Right hindlimb (tissue), 1 donor: ENCODE results near the gene PAQR6.

Experiments used
- DNase-seq: peaks from one replicate; pipeline ENCODE4 v3.0.0-alpha.2; 2018

PAQR6 gene, protein sequence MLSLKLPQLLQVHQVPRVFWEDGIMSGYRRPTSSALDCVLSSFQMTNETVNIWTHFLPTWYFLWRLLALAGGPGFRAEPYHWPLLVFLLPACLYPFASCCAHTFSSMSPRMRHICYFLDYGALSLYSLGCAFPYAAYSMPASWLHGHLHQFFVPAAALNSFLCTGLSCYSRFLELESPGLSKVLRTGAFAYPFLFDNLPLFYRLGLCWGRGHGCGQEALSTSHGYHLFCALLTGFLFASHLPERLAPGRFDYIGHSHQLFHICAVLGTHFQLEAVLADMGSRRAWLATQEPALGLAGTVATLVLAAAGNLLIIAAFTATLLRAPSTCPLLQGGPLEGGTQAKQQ

DNA sequence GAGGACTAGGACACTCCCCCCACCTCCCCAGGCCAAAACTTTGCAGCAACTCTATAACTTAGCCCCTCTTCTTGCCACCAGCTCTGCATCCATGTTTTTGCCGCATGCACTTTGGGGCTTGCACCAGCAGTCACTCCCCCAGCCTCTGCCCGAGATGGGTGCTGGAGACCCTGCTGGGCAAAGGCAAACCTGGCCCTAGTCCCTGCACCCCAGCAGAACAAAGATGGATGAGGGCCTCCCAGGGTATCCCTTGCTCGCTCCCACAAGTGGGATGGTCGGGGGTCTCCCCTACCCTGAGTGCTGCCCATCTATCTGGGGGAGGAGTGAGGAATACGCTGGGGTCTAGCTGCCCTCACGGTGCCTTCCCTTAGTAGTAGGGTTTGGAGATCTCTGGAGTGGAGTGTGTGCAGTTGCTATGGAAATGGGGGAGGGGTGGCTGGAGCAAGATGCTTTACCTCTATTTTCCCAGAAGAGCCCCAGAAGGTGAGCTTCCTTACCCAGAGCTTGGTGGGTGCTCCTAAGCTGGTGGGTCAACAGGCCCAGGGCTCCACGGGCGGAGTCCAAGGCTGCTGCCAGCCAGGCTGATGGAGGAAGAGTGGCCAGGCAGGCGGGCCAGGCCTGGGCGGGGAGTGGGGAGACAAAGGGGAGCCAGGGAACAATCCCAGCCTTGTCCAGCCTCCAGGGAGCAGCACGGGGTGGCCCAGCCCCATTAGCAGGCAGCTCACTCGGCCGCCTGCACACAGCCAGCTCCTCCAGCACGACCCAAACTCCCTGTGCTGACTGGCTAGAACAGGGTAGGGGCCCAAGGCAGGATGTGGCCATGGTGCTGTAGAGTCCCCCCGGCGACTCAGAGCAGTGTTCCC lies at the start of gene PAQR6:
Gene PAQR6, minus strand, starts transcription at position 597 of the 863 bp plus-strand sequence. CDS start 1,325 bp downstream, outside the sequence.
- no peak for DNase-seq

DNA sequence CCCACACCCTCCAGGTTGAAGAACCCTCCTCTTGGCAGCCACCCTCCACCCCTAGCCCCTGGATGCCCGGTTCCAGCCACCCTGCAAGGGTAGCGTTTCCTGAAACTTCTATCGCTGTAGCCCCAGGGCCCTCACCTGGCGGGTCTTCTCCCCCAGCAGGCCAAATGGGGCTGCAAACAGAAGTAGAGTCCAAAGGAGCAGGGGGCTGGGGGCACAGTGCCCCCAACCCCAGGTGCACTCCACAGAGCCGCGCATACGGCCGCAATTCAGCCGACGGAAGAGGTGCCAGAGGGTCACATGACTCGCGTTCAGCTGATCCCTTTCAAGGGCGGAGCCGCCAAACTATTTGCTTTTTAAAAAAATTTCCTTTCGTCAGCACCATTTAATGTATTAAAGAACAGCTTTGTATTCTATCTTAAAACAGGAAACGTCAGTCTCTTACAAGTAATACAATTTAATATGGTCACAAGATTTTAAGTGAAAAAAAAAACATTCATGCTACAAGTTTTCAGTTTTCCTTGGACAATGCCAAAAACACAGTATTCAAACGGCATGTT lies 47.6 kb upstream of the PAQR6 start, which contains the start of gene GLMP:
Gene GLMP, minus strand, starts transcription at position 289 of the 557 bp plus-strand sequence. Its CDS starts 34 bp downstream, at position 255.
- peak; percentile 78 for DNase-seq

DNA sequence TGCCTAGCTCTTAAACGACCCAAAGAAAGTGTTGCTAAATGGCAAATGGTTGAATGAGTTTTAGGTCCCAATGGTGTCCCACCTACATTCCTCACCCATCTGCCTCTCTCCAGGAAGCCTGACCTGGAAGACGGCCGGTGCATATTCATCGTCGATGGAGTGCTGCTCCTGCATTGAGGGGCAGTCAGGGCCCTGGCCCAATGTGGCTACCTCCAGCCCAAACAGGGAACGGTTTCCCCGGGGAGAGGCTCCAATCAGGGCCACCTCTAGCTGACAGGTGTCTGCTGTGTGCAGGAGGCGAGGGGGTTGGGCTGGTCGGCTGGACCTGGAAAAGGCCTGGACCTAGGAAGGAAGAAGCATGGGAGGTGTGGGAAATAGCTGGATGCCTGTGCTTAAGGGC lies 46.0 kb upstream of the PAQR6 start:
- no peak for DNase-seq

DNA sequence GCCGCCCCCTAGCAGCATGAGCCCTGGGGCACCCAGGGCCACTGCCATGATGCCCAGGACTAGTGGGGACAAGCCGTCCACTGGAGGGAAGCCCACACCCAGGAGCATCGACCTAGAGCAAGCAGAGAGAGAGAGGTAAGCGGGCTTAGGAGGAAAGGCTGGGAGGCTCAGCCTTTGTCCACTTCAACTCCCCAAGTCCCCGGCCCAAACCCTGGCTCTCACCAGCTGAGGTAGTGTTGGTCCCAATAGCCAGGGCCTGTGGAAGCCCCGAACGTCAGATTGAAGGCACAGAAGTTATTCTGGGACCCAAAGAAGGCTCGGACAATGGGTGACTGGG lies 45.2 kb upstream of the PAQR6 start:
- DNase-seq = no peak

DNA sequence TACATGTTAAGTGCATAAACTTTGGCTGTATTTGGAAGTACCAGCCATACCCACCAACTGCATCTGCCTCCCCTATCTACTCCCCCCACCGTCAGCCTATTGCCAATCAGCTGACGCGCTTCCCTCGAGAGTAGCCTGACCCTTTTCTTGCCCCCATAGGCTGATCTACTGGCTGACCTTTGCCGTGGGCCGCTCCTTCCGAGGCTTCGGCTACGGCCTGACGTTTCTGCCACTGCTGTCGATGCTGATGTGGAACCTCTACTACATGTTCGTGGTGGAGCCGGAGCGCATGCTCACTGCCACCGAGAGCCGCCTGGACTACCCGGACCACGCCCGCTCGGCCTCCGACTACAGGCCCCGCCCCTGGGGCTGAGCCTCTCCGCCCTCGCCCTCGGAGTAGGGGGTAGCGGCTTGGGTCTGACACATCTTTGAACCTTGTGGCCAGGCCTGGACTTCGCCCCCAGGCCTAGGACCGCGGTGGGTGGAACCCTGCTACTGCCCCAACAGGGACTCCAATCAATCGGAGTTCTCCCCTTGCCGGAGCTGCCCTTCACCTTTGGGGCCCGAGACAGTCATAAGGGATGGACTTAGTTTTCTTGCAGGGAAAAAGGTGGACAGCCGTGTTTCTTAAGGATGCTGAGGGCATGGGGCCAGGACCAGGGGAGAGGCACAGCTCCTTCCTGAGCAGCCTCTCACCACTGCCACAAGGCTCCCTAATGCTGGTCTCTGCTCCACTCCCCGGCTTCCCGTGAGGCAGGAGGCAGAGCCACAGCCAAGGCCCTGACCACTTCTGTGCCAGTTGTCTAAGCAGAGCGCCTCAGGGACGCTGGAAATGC lies 43.6 kb upstream of the PAQR6 start:
- peak; percentile 90 for DNase-seq

DNA sequence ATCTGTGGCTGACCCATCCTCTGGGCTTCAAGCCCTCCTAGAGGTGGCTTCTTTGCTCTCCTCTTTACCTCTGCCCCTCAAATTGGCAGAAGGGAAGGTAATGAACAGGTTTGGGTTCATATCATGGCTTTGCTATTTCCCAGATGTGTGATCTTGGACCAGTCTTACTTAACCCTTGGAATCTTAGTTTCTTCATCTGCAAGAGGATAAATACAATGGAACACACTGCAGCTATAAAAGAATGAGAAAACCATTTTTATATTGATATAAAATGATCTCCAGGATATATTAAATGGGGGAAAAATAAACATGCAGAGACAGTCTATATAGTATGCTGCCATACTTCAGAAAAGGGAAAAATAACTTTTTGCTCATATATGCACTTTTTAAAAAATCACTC lies 42.0 kb upstream of the PAQR6 start:
- no peak for DNase-seq

DNA sequence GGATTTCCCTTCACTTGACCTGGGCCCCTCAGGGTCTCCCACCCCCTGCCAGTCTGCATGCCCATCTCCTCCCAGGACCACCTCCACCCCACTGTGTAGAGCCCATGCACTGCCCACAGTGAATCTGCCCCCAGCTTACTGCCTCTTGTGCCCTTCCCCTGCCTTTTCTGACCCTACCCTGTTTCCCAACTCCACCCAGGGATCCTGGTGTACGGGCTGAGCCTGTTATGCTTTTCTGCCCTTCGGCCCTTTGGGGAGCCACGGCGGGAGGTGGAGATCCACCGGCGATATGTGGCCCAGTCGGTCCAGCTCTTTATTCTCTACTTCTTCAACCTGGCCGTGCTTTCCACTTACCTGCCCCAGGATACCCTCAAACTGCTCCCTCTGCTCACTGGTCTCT lies 38.2 kb upstream of the PAQR6 start:
- DNase-seq = no peak

DNA sequence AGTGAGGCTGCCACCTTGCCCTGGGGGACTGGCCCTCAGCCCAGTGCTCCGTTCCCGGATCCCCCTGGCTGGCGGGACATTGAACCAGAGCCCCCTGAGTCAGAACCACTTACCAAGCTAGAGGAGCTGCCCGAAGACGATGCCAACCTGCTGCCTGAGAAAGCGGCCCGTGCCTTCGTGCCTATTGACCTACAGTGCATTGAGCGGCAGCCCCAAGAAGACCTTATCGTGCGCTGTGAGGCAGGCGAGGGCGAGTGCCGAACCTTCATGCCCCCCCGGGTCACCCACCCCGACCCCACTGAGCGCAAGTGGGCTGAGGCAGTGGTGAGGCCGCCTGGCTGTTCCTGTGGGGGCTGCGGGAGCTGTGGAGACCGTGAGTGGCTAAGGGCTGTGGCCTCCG lies 37.6 kb upstream of the PAQR6 start:
- no peak for DNase-seq

DNA sequence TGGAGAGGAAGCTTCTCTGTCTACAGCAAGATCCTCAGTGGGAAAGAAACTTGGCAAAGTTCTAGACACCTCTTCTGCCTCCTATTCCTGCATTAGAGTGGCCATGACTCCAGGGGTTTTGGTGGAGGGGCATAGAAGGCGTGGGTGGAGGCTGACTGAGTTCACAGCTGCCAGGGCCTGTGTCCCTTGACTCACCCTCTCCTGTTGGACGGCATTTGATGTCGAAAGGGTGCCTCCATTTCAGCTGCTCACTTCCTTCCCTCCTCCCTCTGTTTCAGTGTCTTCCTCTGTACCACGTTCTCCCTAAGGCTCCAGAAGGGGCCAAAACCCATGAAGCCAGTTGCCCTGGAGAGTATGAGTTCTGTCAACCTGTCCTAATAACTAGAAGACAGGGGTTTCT lies 36.9 kb upstream of the PAQR6 start:
- no peak for DNase-seq

DNA sequence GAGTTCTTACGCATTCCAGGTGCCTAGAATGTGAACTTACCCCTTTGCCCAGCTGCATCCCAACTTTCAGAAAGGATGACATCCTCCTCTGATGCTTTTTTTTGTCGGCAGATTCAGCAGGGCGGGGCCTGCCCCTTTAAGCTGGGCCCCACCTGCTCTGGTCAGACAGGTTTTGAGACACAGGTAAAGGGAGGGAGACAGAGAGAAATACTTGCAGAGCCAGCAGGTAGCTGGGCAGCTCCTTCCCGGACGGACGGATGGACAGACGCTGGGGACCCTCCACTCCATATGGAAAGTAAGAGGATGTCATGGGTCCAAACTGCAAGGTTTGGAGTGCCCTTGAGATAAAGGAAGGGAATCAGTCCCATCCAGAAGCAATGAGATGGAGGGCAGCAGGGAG lies 36.3 kb upstream of the PAQR6 start, which contains the start of gene TMEM79:
Gene TMEM79, plus strand, starts transcription at position 214 of the 400 bp plus-strand sequence. CDS start 902 bp downstream, outside the sequence.
- no peak for DNase-seq

DNA sequence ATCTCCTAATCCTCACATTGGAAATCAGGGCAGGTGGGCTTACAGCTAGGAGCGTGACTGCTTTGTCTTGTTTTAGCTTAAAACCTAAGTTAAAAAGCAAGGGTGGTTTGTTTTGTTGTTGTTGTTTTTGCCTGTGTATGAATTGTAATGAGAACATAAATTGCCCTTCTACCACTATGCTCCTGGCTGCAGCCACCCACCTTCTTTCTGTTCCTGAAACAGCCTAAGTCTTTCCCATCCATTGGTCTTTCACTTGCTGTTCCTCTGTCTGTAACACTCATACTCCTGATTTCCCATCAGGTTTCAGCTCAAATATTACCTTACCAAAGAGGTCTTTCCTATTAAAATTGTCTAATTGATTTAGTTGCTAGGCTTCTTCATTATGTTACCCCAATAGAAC lies 35.7 kb upstream of the PAQR6 start:
- DNase-seq = no peak

DNA sequence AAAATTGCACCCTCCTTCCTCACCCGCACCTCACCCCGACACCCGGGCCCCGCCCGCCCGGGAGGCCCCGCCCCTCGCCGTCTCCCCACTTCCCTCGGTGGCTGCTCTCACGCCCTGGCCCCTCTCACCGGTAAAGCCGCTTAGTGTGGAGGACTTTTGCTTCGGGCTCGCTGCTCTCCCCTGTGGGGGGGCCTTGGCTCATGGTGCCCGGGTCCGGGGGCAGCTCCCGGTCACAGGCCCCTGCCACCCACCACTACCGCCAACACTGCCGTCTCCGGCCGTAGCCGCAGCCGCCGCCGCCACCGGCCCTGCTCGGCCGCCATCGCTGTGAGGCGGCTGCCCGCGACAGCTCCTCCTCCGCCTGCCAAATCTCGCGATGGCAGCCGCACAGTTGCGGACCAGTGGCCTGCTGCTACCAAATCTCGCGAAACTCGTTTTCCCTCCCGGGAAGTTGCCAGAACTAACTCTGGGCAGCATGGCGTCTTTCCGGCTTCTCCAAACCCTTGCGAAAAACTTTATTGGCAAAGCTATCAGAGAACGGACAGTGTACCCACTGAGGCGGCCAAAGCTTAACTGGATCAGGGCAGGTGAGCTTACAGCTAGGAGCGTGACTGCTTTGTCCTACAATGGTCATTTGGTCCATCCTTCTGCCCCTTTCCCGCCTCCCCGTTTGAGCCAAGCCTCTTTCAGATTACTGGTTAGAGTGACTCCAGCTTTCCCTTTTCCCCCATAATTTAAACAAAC lies 34.8 kb upstream of the PAQR6 start, which contains the start of gene SMG5:
Gene SMG5, minus strand, starts transcription at position 347 of the 744 bp plus-strand sequence. Its CDS starts 145 bp downstream, at position 202.
- peak; percentile 98 for DNase-seq

DNA sequence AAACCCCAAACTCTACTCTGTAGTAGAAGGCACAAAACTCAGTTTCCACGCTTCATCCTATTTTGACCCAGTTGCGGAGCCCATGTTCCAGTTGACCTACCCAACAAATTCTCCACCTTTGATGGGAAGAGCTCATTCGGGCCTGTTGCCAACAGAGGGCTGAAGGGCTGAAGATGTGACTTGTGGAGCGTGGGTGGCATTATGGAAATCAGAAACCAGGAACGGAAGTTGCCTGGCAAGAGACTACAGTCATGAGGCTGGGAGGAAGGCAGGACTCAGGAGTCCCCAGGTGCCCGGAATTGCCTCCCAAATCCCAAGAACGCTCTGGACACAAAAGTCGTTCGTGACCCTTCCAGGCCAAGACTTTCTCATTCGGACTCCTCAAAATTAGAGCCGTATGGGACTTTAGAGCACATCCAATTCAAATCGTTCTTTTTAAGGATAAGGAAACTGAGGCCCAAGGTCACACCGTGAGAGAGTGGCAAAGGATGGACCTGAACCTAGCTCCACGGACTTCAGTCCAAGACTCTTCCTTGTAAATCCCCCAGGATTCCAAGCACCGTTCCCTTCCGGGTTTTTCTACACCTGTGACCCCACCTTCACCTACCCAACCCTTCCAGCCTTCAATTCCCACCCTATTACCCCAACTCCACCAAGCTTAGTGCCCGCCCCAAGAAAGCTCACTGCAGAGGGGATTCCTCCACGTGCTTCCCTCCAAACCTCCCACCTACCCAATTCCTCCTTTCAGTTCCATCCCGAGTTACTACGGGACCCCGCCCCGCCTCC lies 34.0 kb upstream of the PAQR6 start:
- DNase-seq = no peak

DNA sequence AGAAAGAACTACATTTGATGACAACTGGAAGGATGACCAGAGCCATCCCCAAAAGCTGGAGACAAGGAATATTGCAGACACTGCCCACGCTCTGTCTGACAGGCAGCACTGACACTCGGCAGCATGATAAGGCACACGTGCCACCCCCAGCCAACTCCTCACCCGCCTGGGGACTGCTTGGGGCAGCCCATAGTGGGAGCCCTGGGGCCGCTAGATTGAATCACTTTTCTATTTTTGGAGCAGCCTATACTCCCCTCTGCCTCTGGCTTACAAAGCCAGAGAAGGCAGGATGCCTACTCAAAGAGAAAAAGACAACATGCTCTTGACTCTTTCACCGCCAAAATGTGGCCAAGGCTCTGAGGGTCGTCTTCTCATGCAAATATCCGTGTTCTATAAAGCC lies 33.4 kb upstream of the PAQR6 start:
- no peak for DNase-seq

DNA sequence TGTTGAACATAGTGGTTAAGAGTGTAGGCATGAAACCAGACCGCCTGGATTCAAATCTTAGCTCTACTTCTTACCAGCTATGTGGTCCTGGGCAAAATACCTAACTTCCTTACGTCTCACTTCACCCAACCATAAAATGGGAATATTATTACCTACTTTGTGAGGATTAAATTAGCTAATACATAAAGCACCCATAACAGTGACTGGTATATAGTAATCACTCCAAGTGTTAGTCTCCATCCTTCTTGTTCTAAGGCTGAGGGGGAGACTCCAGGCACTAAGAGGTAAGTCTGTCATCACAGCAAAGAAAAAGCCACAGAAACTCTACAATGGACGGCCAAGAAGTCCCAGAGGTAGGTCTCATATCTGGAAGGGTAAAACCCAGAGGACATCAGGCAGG lies 32.0 kb upstream of the PAQR6 start:
- DNase-seq = no peak

DNA sequence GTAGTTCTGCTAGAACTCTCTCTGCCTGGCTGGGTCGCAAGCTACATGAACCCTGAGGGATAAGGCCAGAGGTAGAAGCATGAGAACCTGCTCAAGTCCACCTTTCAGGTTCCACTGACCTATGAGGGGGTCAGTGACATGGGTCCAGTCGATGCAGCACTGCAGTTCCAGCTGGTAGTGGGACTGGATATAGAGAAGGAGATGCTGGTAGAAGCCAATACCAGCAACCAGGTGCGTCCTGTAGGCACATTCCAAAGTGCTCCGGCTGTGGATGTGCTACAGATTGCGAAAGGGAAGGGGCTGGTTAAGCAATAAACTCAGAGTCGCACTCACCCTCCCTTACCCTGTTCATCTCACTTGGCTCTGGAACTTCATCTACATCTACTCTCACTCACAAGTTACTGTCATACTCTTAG lies 29.1 kb upstream of the PAQR6 start:
- no peak for DNase-seq

DNA sequence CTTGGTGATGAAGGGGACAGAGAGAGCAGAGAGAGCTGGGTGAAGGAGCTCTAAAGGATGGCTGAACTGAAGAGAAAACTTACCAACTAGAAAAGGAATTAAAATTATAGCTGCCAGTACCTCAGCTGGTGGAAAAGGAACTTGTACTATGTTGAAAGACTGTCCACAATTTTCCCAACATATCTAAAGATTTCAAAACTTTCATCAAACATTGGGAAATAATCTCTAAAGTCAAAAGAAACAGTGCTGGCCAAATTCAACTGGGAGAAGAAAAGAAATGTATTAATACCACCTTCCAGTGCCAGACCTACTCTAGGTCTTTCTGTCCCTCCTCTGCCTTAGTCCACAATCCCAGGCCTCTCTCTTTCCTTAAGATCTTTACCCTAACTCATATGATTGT lies 28.7 kb upstream of the PAQR6 start:
- no peak for DNase-seq

DNA sequence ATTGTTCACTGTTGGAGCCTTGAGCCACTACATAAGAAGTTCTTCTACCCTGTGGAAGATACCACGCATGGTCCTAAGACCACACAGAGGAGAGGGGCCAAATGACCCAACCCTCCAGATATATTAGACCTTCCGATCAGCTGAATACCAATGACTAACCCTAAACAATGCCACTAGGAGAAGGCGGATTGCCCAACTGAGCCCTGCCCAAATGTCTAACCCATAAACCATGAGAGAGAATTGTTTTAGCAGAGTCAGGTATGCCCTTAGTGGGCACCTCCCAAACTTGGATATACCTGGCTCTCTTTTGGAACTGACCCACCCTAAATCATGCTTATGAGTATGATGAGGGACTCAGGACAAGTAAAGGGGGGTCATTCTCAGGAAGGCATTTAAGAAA lies 22.5 kb upstream of the PAQR6 start:
- DNase-seq = no peak

DNA sequence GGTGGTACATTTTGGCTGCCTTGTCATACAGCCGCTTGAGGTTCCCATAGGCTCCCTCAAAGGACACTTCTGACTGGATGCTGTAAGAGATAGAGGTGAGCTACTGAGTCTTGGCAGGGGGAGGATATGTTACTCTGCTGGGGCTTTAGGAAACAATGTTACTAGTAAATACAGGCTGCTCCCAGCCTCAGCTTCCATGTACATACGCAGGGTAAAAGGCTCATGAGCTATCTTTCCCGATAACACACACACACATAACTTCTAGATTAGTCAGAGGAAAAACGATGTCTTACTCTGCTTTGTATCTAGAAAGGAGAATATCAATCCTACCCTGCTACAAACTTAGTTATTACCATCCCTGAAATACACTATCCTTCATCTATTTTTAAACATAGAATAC lies 20.5 kb upstream of the PAQR6 start:
- DNase-seq = no peak

DNA sequence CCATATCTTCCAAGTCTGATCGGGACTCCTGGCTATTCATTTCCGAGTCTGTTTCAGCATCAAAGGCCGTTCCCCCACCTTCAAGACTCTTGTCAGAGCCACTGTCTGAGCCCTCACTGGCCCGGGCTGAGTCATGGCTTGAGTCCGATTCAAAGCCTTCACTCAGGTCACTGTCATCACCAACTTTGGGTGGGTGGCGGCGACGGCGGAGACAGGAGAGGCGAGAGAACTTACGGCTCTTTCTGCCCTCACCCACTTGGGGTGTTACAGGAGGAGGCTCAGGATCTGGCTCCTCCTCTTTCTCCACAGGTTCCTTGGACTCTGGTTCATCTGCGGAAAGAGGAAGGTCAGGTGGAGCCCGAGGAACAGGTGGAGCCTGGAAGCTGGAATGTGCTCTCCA lies 18.2 kb upstream of the PAQR6 start:
- no peak for DNase-seq

DNA sequence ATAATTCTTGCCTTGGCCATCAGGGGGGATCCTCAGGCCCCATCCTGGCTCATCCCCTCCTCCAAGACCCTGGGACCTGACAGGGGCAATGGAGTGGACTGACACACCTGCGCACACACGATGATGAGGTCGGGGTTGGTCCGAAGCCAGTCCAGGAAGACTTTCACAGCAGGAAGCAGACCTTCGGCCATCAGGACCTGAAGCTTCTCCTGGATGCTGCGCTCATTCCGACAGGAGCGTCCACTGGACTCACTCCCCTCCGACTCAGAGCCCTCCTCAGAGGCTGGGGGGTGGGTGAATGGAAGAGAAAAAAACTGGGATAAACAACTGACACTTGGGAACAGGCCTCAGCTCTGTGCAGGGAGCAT lies 15.4 kb upstream of the PAQR6 start:
- DNase-seq = no peak
